HEK293 (cell line): ENCODE measurements around the gene SEPTIN2.

Source experiments
- CTCF ChIA-PET: fragments of 350-600 bp; formaldehyde crosslinking; extraction: SDS; loops from one replicate; lab custom pipeline; 2021; ENCODE audit warnings: antibody characterized with exemption; lab: Yijun Ruan, JAX
- POLR2A ChIA-PET: fragments of 300-600 bp; formaldehyde crosslinking; extraction: SDS; loops from one replicate; lab custom pipeline; 2020; ENCODE audit warnings: antibody characterized with exemption, inconsistent platforms; lab: Yijun Ruan, JAX
- H3K27ac ChIP-seq: fragments of 200-500 bp; sonication (Bioruptor generic); 2 replicates; pipeline ENCODE4 v1.5.1; 2014; ENCODE audit warnings: low read depth, low read length, control low read depth, inconsistent platforms; ENCODE audit errors: extremely low read depth
- H3K36me3 ChIP-seq, 2 experiments: fragments of 200-500 bp in 1 of 2; sonication (Bioruptor generic) in 1 of 2; 1 replicate in 1 of 2; 2 replicates in 1 of 2; pipeline ENCODE4 v1.5.1; 2014 to 2017; ENCODE audit warnings: inconsistent platforms in 2 of 2, low read length in 2 of 2; ENCODE audit not compliant: control insufficient read depth in 2 of 2, insufficient read depth in 1 of 2
- H3K4me1 ChIP-seq: fragments of 200-500 bp; sonication (Bioruptor generic); 2 replicates; pipeline ENCODE4 v1.5.1; 2014; ENCODE audit warnings: mild to moderate bottlenecking, low read length, inconsistent platforms; ENCODE audit not compliant: control insufficient read depth, insufficient read depth
- H3K4me3 ChIP-seq: 2 replicates; pipeline ENCODE4 v1.5.1; 2011; ENCODE audit warnings: low read depth, mild to moderate bottlenecking, control low read depth, low read length, moderate library complexity
- H3K9me3 ChIP-seq: fragments of 200-500 bp; sonication (Bioruptor generic); 2 replicates; pipeline ENCODE4 v1.5.1; 2014; ENCODE audit warnings: low read depth, low read length, inconsistent platforms; ENCODE audit not compliant: control insufficient read depth, insufficient read depth
- HOXA7 ChIP-seq: sonication (generic); formaldehyde crosslinking; IDR thresholded peaks from 2 replicates; pipeline ENCODE4 v1.8.1; 2022; ENCODE audit warnings: missing genetic modification reagents, borderline replicate concordance
- MYNN ChIP-seq: fragments of 450-650 bp; formaldehyde crosslinking; IDR thresholded peaks from 2 replicates; pipeline ENCODE4 v1.5.1; 2016; ENCODE audit warnings: missing biosample characterization, missing genetic modification characterization, borderline replicate concordance
- MZF1 ChIP-seq: fragments of 450-650 bp; formaldehyde crosslinking; IDR thresholded peaks from 2 replicates; pipeline ENCODE4 v1.5.1; 2017; ENCODE audit warnings: missing biosample characterization, missing genetic modification characterization, borderline replicate concordance
- PRDM1 ChIP-seq: fragments of 450-650 bp; formaldehyde crosslinking; IDR thresholded peaks from 2 replicates; pipeline ENCODE4; 2016; ENCODE audit warnings: missing biosample characterization, missing genetic modification characterization
- PRDM10 ChIP-seq: fragments of 450-650 bp; formaldehyde crosslinking; IDR thresholded peaks from 2 replicates; pipeline ENCODE4 v1.5.1; 2016; ENCODE audit warnings: missing biosample characterization, missing genetic modification characterization
- YY2 ChIP-seq: fragments of 450-650 bp; formaldehyde crosslinking; IDR thresholded peaks from 2 replicates; pipeline ENCODE4 v1.5.1; 2016; ENCODE audit warnings: missing biosample characterization, missing genetic modification characterization
- ZBTB11 ChIP-seq: fragments of 450-650 bp; formaldehyde crosslinking; conservative IDR thresholded peaks from 2 replicates; pipeline ENCODE4 v1.5.1; 2016; ENCODE audit warnings: low read depth, missing biosample characterization, missing genetic modification characterization
- ZBTB17 ChIP-seq: fragments of 450-650 bp; formaldehyde crosslinking; IDR thresholded peaks from 2 replicates; pipeline ENCODE4 v1.5.1; 2016; ENCODE audit warnings: missing biosample characterization, missing genetic modification characterization
- ZEB2 ChIP-seq: fragments of 450-650 bp; formaldehyde crosslinking; IDR thresholded peaks from 2 replicates; pipeline ENCODE4 v1.5.1; 2016; ENCODE audit warnings: missing biosample characterization, missing genetic modification characterization
- ZNF121 ChIP-seq: fragments of 450-650 bp; formaldehyde crosslinking; IDR thresholded peaks from 2 replicates; pipeline ENCODE4 v1.5.1; 2016; ENCODE audit warnings: missing biosample characterization, missing genetic modification characterization
- ZNF155 ChIP-seq: fragments of 450-650 bp; formaldehyde crosslinking; IDR thresholded peaks from 2 replicates; pipeline ENCODE4 v1.5.1; 2016; ENCODE audit warnings: missing biosample characterization, missing genetic modification characterization
- ZNF18 ChIP-seq: fragments of 450-650 bp; formaldehyde crosslinking; IDR thresholded peaks from 2 replicates; pipeline ENCODE4 v1.5.1; 2016; ENCODE audit warnings: missing biosample characterization, missing genetic modification characterization
- ZNF335 ChIP-seq: fragments of 450-650 bp; formaldehyde crosslinking; conservative IDR thresholded peaks from 2 replicates; pipeline ENCODE4 v1.5.1; 2016; ENCODE audit warnings: missing biosample characterization, missing genetic modification characterization
- ZNF394 ChIP-seq: fragments of 450-650 bp; formaldehyde crosslinking; IDR thresholded peaks from 2 replicates; pipeline ENCODE4 v1.5.1; 2016; ENCODE audit warnings: missing biosample characterization, missing genetic modification characterization, mild to moderate bottlenecking, moderate library complexity, borderline replicate concordance
- ZNF629 ChIP-seq: fragments of 450-650 bp; formaldehyde crosslinking; IDR thresholded peaks from 2 replicates; pipeline ENCODE4 v1.5.1; 2017; ENCODE audit warnings: missing biosample characterization, missing genetic modification characterization
- ZNF670 ChIP-seq: fragments of 450-650 bp; formaldehyde crosslinking; IDR thresholded peaks from 2 replicates; pipeline ENCODE4 v1.5.1; 2016; ENCODE audit warnings: missing biosample characterization, missing genetic modification characterization, low read depth
- ZNF768 ChIP-seq: fragments of 450-650 bp; formaldehyde crosslinking; IDR thresholded peaks from 2 replicates; pipeline ENCODE4 v1.5.1; 2018; ENCODE audit warnings: missing biosample characterization, mild to moderate bottlenecking, missing genetic modification characterization
- ZSCAN30 ChIP-seq: fragments of 450-650 bp; IDR thresholded peaks from 2 replicates; pipeline ENCODE4 v1.5.1; 2018; ENCODE audit warnings: missing biosample characterization, mild to moderate bottlenecking, missing genetic modification characterization, moderate library complexity
- ZXDB ChIP-seq: fragments of 450-650 bp; formaldehyde crosslinking; IDR thresholded peaks from 2 replicates; pipeline ENCODE4 v1.5.1; 2016; ENCODE audit warnings: missing biosample characterization, missing genetic modification characterization
- TF ChIP-seq, protein P1 (sequence below): fragments of 450-650 bp; formaldehyde crosslinking; IDR thresholded peaks from 2 replicates; pipeline ENCODE4 v1.5.1; 2016; ENCODE audit warnings: missing biosample characterization, missing genetic modification characterization

Gene SEPTIN2

DNA sequence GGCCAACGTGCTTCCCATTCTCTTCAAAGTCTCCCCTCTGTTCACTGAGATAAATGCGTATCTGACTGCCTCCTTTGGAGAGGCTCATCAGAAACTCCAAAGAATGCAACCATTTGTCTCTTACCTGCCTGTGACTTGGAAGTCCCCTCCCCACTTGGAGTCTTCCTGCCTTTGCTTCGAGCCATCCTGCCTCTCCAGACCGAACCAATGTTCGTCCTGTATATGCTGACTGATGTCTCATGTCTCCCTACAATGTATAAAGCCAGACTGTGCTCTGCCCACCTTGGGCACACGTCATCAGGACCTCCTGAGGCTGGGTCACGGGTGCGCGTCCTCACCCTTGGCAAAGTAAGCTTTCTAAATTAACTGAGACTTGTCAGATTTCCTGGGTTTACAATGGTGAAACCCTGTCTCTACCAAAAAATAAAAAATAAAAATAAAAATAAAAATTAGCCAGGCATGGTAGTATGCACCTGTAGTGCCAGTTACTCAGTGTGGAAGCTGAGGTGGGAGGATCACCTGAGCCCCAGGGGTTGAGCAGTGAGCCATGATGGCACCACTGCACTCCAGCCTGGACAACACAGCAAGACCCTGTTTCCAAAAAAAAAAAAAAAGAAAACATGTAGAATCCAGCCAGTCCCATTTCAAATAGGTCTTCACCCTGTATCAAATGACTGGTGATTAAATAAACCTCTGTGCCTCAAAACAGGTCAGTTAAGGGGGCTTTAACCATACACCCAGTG lies 29.2 kb upstream of the SEPTIN2 start:
- CTCF ChIA-PET: no interaction called here
- no peaks in the 10 kb centered on the region for H3K9me3 ChIP-seq
- no peak overlapping the region for H3K27ac ChIP-seq
- TF ChIP-seq ZSCAN30 (tag by site-specific recombination) (no peak), PRDM10 (tag by site-specific recombination) (peak; percentile 59), MZF1 (tag by site-specific recombination) (no peak), ZNF768 (no peak), ZNF121 (tag by site-specific recombination) (0 out of 2 replicates have a peak, but pooled peaks have one; percentile 11)
- no peaks in the 10 kb centered on the region for H3K4me1 ChIP-seq
- H3K4me3 ChIP-seq: no peak overlapping the region
- peaks cover 0 to 4% of the 10 kb centered on the region in 2 experiments; a peak in 2 of 3 replicates for H3K36me3 ChIP-seq
- POLR2A ChIA-PET: no interaction called here

DNA sequence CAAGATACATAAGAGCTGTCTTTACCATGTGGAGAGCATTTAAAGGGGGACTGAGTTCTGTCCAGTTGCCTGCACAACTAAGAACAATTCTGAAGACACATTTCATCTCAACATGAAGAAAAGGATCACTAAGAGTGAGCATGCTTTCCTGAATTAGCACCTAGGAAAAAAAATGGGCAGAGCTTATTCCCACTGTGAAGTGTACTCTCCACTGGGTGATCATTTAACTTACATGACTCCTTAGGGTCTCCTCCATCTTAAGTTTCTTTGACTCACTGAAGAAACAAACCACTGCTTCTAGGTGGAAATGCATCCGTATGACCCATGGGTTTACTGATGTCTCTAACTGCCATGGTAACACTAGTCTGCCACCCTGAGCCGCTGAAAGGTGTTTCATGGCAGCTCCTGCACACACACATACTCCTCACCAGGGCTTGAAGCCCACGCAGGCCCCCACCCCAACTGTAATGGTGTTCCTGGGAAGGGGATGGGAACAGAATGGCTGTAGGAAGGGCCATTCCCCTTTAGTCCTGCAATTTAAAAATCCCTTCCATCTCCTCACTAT lies 27.3 kb upstream of the SEPTIN2 start:
- POLR2A ChIA-PET: interaction anchor here (2.6 kb wide), 1 partner anchor 26 kb away, joined by 12 read pairs; the partner anchor contains the start of gene HDLBP
- peaks cover 0 to 4% of the 10 kb centered on the region in 2 experiments; a peak in 2 of 3 replicates for H3K36me3 ChIP-seq
- no peak overlapping the region for H3K27ac ChIP-seq
- H3K4me3 ChIP-seq: no peak overlapping the region
- TF ChIP-seq PRDM1 (tag by site-specific recombination) (no peak), ZNF335 (no peak), HOXA7 (CRISPR knock-in tag) (no peak), ZEB2 (no peak)
- TF ChIP-seq, all 188 proteins: peak for 0
- Histone ChIP-seq H3K4me1 (peaks cover 4% of the 10 kb centered on the region; the same call in 1 of the 2 replicates), H3K9me3 (no peaks in the 10 kb centered on the region)
- CTCF ChIA-PET: interaction anchor here (0.6 to 1.9 kb wide), 3 partner anchors 12 to 25 kb away, joined by 3 to 4 read pairs (median 4); no protein-coding TSS in a partner anchor

- H3K9me3 ChIP-seq: no peaks in the 10 kb centered on the region
- peaks cover 0 to 4% of the 10 kb centered on the region in 2 experiments; a peak in 2 of 3 replicates for H3K36me3 ChIP-seq
- H3K4me1 ChIP-seq: peaks cover 4% of the 10 kb centered on the region; the same call in 1 of the 2 replicates
- H3K27ac ChIP-seq: no peak overlapping the region
- H3K4me3 ChIP-seq: no peak overlapping the region
- CTCF ChIA-PET: interaction anchor here (0.6 to 1.9 kb wide), 4 partner anchors 12 to 334 kb away, joined by 3 to 4 read pairs (median 3); partner anchors contain the start of gene PASK
- POLR2A ChIA-PET: interaction anchor here (2.6 kb wide), 1 partner anchor 26 kb away, joined by 12 read pairs; the partner anchor contains the start of gene HDLBP
- no peak for TF ChIP-seq YY2 (tag by site-specific recombination)
- TF ChIP-seq ZXDB (tag by site-specific recombination): no peak
- TF ChIP-seq ZNF394 (tag by site-specific recombination): no peak
- no peak for TF ChIP-seq ZNF629 (tag by site-specific recombination)
- no peak for TF ChIP-seq ZNF155 (tag by site-specific recombination)
- TF ChIP-seq ZBTB17 (tag by site-specific recombination): no peak
- no peak for TF ChIP-seq MYNN (tag by site-specific recombination)
- no peak for TF ChIP-seq ZBTB11 (tag by site-specific recombination)
- TF ChIP-seq, protein P1, sequence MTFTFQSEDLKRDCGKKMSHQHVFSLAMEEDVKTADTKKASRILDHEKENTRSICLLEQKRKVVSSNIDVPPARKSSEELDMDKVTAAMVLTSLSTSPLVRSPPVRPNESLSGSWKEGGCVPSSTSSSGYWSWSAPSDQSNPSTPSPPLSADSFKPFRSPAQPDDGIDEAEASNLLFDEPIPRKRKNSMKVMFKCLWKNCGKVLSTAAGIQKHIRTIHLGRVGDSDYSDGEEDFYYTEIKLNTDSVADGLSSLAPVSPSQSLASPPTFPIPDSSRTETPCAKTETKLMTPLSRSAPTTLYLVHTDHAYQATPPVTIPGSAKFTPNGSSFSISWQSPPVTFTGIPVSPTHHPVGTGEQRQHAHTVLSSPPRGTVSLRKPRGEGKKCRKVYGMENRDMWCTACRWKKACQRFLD (tag by site-specific recombination): no peak
- TF ChIP-seq ZNF18 (tag by site-specific recombination): no peak
- TF ChIP-seq ZNF670 (tag by site-specific recombination): no peak
Observed at GRCh38 chr2:241289053-241289452, 26.7 kb upstream of the SEPTIN2 start.
